ENCODE measurements around the gene NFKB1.

Gene NFKB1

DNA sequence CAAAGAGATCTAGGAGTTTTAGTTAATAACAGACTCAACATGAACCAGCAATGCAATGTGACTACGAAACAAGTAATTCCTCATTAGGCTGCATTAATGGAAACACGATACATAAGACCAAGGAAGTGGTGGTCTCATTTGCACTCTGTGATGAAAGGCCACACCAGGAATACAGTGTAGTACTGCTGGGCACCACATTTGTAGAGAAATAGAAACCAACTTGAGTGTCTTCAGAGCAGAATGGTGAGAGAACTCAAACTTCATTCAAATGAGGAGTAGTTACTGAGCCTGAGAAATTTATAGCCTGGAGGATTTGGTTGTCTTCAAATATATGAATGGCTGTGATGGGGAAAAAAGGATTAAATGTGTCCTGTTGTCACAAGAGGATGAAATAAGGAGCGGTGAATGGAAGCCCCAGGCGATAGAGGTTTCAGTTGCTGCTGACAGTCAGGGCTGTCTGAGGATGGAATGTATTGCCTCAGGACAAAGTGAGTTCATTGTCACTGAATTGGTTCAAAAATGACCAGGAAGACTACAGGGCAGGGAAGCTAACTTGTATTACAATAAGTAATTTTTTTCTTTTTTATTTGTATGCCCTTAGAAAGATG lies 50.9 kb downstream of the NFKB1 start:
- Histone ChIP-seq H3K4me3 (ENCODE audit: low read depth, low read length) (no peak overlapping the region), H3K4me1 (no peaks in the 10 kb centered on the region), H3K36me3 (peaks cover 5% of the 10 kb centered on the region; the same call in 1 of the 2 replicates), H3K27me3 (no peaks in the 10 kb centered on the region), H3K9me3 (no peaks in the 10 kb centered on the region)
- no peak for DNase-seq
- TF ChIP-seq, protein P1, sequence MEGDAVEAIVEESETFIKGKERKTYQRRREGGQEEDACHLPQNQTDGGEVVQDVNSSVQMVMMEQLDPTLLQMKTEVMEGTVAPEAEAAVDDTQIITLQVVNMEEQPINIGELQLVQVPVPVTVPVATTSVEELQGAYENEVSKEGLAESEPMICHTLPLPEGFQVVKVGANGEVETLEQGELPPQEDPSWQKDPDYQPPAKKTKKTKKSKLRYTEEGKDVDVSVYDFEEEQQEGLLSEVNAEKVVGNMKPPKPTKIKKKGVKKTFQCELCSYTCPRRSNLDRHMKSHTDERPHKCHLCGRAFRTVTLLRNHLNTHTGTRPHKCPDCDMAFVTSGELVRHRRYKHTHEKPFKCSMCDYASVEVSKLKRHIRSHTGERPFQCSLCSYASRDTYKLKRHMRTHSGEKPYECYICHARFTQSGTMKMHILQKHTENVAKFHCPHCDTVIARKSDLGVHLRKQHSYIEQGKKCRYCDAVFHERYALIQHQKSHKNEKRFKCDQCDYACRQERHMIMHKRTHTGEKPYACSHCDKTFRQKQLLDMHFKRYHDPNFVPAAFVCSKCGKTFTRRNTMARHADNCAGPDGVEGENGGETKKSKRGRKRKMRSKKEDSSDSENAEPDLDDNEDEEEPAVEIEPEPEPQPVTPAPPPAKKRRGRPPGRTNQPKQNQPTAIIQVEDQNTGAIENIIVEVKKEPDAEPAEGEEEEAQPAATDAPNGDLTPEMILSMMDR (IDR thresholded peaks at IDR 0.05; ENCODE audit: low read depth, low read length), result no peak

DNA sequence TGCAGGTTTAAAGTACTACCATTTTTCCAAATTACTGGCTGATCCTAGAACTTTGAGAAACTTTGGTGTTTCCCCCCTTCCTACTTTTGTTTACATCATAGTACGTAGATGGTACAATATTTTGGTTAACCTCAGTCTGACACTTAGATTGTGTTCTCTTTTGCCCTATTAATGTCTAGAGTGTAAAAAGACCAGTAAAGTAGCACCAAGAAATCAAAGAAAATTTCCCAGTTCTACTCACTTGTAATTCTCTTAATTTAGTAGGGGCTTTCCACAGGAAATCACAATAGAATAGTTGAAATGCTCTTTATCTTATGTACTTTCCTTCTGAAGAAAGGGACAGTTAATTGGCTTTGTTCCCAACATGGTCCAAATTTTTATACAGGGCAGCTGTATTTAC lies 51.6 kb downstream of the NFKB1 start:
- Histone ChIP-seq H3K9me3 (no peaks in the 10 kb centered on the region), H3K27me3 (no peaks in the 10 kb centered on the region), H3K36me3 (peaks cover 5% of the 10 kb centered on the region; the same call in 1 of the 2 replicates), H3K4me1 (no peaks in the 10 kb centered on the region), H3K4me3 (ENCODE audit: low read depth, low read length) (no peak overlapping the region)
- DNase-seq, result no peak
- TF ChIP-seq, protein P1 (IDR thresholded peaks at IDR 0.05; ENCODE audit: low read depth, low read length), result no peak

DNA sequence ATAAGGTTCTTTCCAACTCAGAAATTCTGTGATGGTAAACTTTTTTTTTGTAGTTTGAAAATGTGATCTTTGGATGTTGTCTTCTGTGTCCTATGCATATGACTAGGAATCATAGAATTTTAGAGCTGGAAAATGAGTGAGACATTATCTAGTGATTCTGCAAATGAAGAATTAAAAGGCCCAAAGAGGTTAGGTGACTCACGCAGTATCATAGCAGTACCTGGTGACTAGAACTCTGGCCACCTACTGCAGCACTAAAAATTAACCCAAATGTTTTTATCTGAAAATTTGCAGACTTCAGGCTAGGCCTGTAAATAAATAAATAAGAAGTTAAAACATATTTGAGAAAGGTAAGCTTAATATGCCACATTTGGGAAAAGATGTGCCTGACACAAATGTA lies 52.8 kb downstream of the NFKB1 start:
- Histone ChIP-seq H3K36me3 (peaks cover 5% of the 10 kb centered on the region; the same call in 1 of the 2 replicates), H3K9me3 (no peaks in the 10 kb centered on the region)

DNA sequence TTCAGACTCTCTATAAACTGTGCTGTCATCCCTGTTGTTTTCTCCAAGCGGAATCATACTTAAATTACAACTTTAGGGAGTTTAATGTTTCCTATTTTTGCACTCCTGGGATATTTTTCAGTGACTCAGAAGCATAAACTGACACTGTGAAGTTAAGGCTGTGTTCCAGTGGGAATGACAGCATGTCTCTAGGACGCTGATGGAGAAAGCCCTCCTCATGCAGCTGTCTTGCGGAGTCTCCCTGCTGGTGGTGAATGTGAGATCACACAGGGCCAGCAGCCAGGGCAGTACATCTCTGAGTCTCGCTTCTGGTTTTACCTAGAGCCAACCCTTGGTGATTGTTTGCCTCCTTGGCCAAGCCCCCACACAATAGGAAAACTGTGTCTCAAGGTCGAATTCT lies 53.3 kb downstream of the NFKB1 start:
- Histone ChIP-seq H3K9me3 (no peaks in the 10 kb centered on the region), H3K4me3 (ENCODE audit: low read depth, low read length) (no peak overlapping the region), H3K27me3 (no peaks in the 10 kb centered on the region), H3K4me1 (no peaks in the 10 kb centered on the region), H3K36me3 (peaks cover 5% of the 10 kb centered on the region; the same call in 1 of the 2 replicates)
- DNase-seq, result no peak
- TF ChIP-seq, protein P1 (IDR thresholded peaks at IDR 0.05; ENCODE audit: low read depth, low read length), result no peak

More for the DNA sequence above, 52.8 kb downstream of the NFKB1 start:
- no peak overlapping the region for H3K4me3 ChIP-seq (ENCODE audit: low read depth, low read length)
- DNase-seq, result no peak
- TF ChIP-seq, protein P1 (IDR thresholded peaks at IDR 0.05; ENCODE audit: low read depth, low read length), result no peak
- H3K4me1 ChIP-seq, result no peaks in the 10 kb centered on the region
- H3K27me3 ChIP-seq, result no peaks in the 10 kb centered on the region

DNA sequence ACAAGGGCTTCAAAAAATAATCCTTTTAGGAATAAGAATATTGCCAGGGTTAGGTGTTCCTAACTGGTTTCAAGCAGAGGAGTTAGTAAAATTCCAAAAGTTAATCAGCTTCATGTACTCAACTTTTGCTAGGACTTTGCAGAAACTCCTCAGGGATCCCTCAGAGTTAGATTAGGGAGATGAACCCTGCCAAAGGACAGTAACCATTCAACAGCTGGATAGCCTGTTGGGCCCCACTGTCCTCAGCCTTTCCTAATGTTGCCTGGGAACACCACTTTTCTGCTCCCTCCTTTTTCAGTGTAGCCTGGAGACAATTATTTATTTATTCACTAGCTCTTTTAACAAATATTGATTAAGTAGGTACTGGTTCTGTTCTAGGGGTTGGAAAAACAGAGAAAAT lies 53.8 kb downstream of the NFKB1 start:
- TF ChIP-seq, protein P1 (IDR thresholded peaks at IDR 0.05; ENCODE audit: low read depth, low read length), result no peak
- H3K27me3 ChIP-seq, result no peaks in the 10 kb centered on the region
- H3K4me3 ChIP-seq (ENCODE audit: low read depth, low read length), result no peak overlapping the region
- no peak for DNase-seq
- H3K9me3 ChIP-seq, result no peaks in the 10 kb centered on the region
- H3K4me1 ChIP-seq, result no peaks in the 10 kb centered on the region
- peaks cover 5% of the 10 kb centered on the region; the same call in 1 of the 2 replicates for H3K36me3 ChIP-seq

DNA sequence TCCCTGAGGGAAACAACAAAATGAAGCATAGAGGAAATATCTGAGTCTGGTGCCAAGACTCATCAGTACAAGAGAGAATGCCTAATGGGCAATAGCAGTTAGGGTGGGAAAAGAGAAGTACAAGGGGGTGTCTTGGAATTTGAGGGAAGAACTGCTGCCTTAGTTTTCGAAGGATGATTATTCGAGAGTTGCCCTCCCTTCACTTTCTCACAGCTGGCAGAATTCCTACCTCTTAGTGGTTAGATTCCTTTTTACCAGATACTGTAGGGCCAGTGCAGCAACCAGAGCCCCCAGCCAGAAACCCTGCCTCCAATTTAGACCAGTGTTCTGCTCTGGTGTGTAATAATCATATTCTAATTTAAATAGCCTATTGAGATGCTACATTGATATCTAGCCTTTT lies 56.5 kb downstream of the NFKB1 start:
- H3K36me3 ChIP-seq, result no peaks in the 10 kb centered on the region
- DNase-seq, result no peak
- TF ChIP-seq, protein P1 (IDR thresholded peaks at IDR 0.05; ENCODE audit: low read depth, low read length), result no peak
- no peaks in the 10 kb centered on the region for H3K27me3 ChIP-seq
- no peaks in the 10 kb centered on the region for H3K9me3 ChIP-seq
- H3K4me3 ChIP-seq (ENCODE audit: low read depth, low read length), result no peak overlapping the region
- H3K4me1 ChIP-seq, result no peaks in the 10 kb centered on the region

Measured in BE2C (cell line).